Osteocyte (in vitro differentiated cells): ENCODE results near the gene KDM6A. TPM values are rescaled to one million over a fixed set of nuclear protein-coding genes. Genes with fewer than 3 reads are reported as not detected.

ENCODE experiments used
- DNase-seq: peaks from one replicate; pipeline ENCODE4 v3.0.0; 2021; ENCODE audit warnings: mixed read lengths; ENCODE audit not compliant: unreplicated experiment; ENCODE audit errors: extremely low spot score
- H3K27ac Mint-ChIP-seq: one replicate; pipeline ENCODE4 v1.8.0; 2021; ENCODE audit warnings: mild to moderate bottlenecking, mixed read lengths; ENCODE audit not compliant: unreplicated experiment
- H3K27me3 Mint-ChIP-seq: one replicate; pipeline ENCODE4 v1.8.0; 2021; ENCODE audit warnings: mixed read lengths; ENCODE audit not compliant: unreplicated experiment
- H3K36me3 Mint-ChIP-seq: one replicate; pipeline ENCODE4 v1.8.0; 2021; ENCODE audit warnings: mixed read lengths; ENCODE audit not compliant: unreplicated experiment
- H3K4me1 Mint-ChIP-seq: one replicate; pipeline ENCODE4 v1.8.0; 2021; ENCODE audit warnings: mixed read lengths; ENCODE audit not compliant: unreplicated experiment
- H3K4me3 Mint-ChIP-seq: one replicate; pipeline ENCODE4 v1.8.0; 2021; ENCODE audit warnings: mild to moderate bottlenecking, moderate library complexity, mixed read lengths; ENCODE audit not compliant: unreplicated experiment
- H3K9me3 Mint-ChIP-seq: one replicate; pipeline ENCODE4 v1.8.0; 2021; ENCODE audit warnings: mixed read lengths; ENCODE audit not compliant: unreplicated experiment
- total RNA-seq: library from RNA; stranded (reverse); gene quantifications from 2 replicates; pipeline ENCODE4 v1.2.1, GENCODE V29; 2021
- TF ChIP-seq, protein P1 (sequence below): fragments of 200-600 bp; sonication (generic); IDR thresholded peaks from 2 replicates; pipeline ENCODE4 v1.5.0; 2021; ENCODE audit warnings: antibody characterized with exemption, mild to moderate bottlenecking, moderate library complexity

The KDM6A gene
- total RNA-seq, 1 donor from 2014 or later = 17.6 TPM

DNA sequence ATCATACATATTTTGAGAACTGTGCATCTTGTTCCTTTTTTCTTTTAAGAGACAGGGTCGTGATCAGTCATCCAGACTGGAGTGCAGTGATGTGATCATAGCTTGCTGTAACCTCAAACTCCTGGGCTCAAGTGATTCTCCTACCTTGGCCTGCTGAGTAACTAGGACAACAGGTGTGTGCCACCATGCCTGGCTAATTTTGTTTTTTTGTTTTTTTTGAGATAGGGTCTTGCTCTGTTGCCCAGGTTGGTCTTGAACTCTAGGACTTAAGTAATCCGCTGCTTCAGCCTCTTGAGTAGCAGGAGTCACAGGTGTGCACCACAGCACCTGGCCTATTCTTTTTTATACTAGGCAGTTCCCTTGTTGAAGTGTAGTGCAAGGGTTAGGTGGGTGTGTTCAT lies 24.6 kb downstream of the KDM6A start:
- Mint-ChIP-seq H3K36me3 (peaks cover 4% of the 10 kb centered on the region), H3K4me1 (peaks cover 17% of the 10 kb centered on the region), H3K9me3 (peaks cover 20% of the 10 kb centered on the region), H3K27me3 (no peaks in the 10 kb centered on the region), H3K4me3 (no peak overlapping the region), H3K27ac (no peak overlapping the region)
- TF ChIP-seq, protein P1, sequence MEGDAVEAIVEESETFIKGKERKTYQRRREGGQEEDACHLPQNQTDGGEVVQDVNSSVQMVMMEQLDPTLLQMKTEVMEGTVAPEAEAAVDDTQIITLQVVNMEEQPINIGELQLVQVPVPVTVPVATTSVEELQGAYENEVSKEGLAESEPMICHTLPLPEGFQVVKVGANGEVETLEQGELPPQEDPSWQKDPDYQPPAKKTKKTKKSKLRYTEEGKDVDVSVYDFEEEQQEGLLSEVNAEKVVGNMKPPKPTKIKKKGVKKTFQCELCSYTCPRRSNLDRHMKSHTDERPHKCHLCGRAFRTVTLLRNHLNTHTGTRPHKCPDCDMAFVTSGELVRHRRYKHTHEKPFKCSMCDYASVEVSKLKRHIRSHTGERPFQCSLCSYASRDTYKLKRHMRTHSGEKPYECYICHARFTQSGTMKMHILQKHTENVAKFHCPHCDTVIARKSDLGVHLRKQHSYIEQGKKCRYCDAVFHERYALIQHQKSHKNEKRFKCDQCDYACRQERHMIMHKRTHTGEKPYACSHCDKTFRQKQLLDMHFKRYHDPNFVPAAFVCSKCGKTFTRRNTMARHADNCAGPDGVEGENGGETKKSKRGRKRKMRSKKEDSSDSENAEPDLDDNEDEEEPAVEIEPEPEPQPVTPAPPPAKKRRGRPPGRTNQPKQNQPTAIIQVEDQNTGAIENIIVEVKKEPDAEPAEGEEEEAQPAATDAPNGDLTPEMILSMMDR = no peak
- no peak for DNase-seq

DNA sequence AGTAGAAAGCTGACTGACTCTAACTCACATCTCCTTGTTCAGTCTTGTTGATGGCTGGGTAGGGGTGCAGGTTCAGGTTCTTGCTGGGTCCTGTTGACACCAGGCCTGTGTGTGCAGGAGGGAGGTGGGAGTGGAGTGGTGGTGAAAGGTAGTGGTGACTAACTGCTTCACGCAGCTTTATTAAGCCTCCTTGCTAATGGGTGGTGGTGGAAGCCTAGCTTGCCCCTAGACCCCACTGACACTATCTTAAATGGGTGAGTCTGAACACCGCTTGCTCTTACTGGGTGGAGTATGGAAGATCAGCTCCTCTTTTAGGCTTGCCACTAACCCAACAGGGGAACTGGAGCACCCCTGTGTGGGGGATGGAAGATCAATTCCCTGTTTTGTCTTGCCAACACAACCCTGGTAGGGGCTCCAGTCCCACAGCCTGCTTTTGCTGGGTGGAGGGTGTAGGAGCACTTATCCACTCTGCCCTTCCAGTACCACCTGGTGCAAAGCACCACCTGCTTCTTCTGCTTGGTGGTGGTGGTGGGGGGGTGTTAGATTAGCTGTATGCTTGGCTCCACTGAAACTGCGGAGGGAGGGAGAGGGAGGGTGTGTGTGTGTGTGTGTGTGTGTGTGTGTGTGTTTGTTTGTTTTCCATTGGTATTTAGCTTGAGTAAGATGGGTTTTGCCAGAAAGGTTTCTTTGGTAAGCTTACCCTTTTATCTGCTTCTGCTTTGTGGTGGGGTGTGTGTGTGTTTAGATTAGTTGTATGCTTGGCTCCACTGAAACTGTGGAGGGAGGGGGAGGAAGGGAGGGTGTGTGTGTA lies 25.6 kb downstream of the KDM6A start:
- H3K27ac Mint-ChIP-seq = no peak overlapping the region
- no peaks in the 10 kb centered on the region for H3K27me3 Mint-ChIP-seq
- no peak for DNase-seq
- H3K4me3 Mint-ChIP-seq = no peak overlapping the region
- peaks cover 19% of the 10 kb centered on the region for H3K4me1 Mint-ChIP-seq
- peaks cover 4% of the 10 kb centered on the region for H3K36me3 Mint-ChIP-seq
- TF ChIP-seq, protein P1 = no peak
- peaks cover 28% of the 10 kb centered on the region for H3K9me3 Mint-ChIP-seq

DNA sequence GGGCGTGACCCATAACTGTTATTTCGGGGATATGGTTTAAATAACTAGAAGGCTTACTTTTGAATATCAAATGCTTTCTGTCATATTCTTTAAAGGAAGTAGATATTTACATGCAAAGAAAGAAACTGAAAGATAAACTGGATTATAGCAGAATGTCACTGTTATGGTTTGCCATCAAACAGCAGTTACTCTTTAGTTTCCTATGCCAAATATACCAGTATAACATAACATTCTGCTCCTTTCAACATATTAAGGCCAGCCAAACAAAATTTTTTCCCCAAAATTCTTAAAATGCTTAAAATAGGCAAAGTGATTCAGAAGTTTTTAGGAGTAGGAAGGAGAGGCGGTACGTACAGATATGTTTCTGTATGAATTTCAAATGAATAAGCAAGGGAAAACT lies 27.0 kb downstream of the KDM6A start:
- Mint-ChIP-seq H3K4me1 (peaks cover 31% of the 10 kb centered on the region), H3K27me3 (no peaks in the 10 kb centered on the region), H3K9me3 (peaks cover 32% of the 10 kb centered on the region), H3K36me3 (peaks cover 4% of the 10 kb centered on the region), H3K27ac (peak overlapping the region; percentile 59), H3K4me3 (no peak overlapping the region)
- no peak for DNase-seq
- TF ChIP-seq, protein P1 = no peak

DNA sequence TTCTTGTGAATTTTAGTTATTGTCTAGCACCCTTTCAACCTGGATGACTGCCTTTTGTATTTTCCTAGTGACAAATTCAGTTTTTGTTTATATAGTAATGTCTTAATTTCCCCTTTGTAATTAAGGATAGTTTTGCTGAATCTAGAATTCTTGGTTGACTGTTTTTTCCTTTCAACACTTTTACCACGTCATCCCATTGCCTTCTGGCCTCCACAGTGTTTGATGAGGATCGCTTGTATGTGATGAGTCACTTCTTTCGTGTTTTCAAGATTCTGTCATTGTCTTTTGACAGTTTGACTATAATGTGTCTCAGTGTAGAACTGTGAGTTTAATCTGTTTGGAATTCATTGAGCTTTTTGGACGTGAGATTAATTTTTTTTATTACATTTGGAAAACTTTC lies 30.1 kb downstream of the KDM6A start:
- peaks cover 46% of the 10 kb centered on the region for H3K4me1 Mint-ChIP-seq
- peaks cover 21% of the 10 kb centered on the region for H3K9me3 Mint-ChIP-seq
- no peak overlapping the region for H3K27ac Mint-ChIP-seq
- no peak overlapping the region for H3K4me3 Mint-ChIP-seq
- H3K27me3 Mint-ChIP-seq = no peaks in the 10 kb centered on the region
- DNase-seq = no peak
- no peaks in the 10 kb centered on the region for H3K36me3 Mint-ChIP-seq
- TF ChIP-seq, protein P1 = no peak

DNA sequence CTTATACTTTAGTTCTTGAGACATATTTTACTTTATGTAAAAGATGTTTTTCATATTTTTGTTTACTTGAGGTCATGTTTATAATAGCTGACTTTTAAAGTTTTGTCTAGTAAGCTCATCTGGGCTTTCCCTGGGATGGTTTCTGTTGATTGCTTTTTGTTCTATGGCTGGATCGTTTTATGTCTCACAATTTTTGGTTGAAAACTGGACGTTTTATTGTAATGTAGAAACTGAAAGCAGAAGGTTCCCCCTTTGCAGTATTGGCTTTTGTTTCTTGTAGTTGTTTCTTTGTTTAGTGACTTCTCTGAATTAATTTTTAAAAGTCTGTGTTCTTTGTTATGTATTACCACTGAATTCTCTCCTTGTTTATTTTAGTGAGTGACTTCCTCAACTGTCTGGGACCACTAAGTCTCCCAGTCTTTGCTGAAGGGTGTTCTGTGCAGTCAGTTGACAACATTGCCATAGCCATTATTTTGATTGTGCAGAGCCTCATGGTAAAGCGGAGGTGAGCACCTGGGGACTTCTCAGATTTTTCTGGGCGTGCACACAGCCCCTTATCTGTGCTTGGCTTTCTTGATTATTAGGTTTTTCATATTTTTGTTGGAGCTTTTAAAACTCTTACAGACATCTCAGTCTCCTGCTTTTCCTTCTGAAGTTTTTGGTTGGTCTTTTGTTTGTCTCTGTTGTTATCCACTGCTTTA lies 31.0 kb downstream of the KDM6A start:
- Mint-ChIP-seq H3K4me1 (peaks cover 45% of the 10 kb centered on the region), H3K36me3 (no peaks in the 10 kb centered on the region), H3K4me3 (no peak overlapping the region), H3K9me3 (peaks cover 21% of the 10 kb centered on the region), H3K27ac (peak overlapping the region; percentile 51), H3K27me3 (no peaks in the 10 kb centered on the region)
- no peak for DNase-seq
- TF ChIP-seq, protein P1 = no peak
